NCI-H510A (cell line): Measurements from ENCODE around the gene CAGE1.
A peak's percentile ranks its signal among the peaks of the same experiment; 100 is the strongest.
"Not testable (repeated sequence)": the region's sequence is repeated elsewhere in the genome, so short reads cannot be mapped to it uniquely, and the experiment has no call there.

ENCODE experiments used
- DNase-seq: peaks from one replicate; lab custom pipeline; 2025; lab: John Stamatoyannopoulos, UW

CAGE1 gene

DNA sequence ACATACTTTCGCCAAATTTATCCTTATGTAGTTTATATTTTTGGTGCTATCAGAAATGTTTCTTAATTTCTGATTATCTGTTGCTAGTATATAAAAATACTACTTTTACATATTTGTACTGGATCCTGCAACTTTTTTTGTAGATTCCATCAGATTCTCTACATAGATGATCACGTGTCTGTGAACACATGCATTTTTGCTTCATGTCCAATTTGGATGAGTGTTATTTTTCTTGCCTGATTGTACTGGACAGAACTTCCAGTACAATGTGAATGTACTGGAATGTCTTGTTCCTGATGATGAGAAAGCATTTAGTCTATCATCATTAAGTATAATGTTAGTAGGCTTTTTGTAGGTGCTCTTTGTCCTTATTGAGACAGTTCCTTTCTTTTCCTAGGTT is 51.5 kb downstream of the CAGE1 start:
- DNase-seq = no peak

- no peak for DNase-seq
These were observed 54.0 kb downstream of the CAGE1 start for GRCh38 chr6:7335519-7335918.

- DNase-seq = no peak
These were observed 54.9 kb downstream of the CAGE1 start for GRCh38 chr6:7334685-7335084.

GRCh38 chr6:7332090-7332745 is 57.3 kb downstream of the CAGE1 start:
- DNase-seq = no peak

GRCh38 chr6:7331452-7331851 is 58.1 kb downstream of the CAGE1 start:
- no peak for DNase-seq

GRCh38 chr6:7328243-7328642 is 61.3 kb downstream of the CAGE1 start:
- no peak for DNase-seq

GRCh38 chr6:7325750-7326149 is 63.8 kb downstream of the CAGE1 start:
- DNase-seq = no peak

- no peak for DNase-seq
These were observed 65.0 kb downstream of the CAGE1 start for GRCh38 chr6:7324520-7324919.

DNA sequence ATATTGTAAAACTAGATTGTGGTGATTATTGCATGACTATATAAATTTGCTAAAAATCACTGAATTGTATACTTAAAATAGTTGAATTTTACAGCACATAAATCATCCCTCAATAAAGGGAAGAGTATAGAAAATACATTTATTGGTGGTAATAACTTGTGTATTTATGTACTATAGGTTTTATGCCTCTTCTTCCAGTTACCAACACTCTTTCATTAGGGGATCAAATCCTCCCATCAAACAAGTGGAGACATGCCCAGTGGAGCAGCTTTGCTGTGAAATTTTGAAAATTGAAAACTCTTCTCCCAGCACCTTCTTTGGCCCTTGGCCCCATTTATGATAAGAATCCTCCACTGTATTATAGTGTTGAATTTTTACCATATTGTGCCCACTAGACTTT is 66.5 kb downstream of the CAGE1 start:
- DNase-seq = no peak

GRCh38 chr6:7321866-7322265 is 67.7 kb downstream of the CAGE1 start:
- DNase-seq = not testable (repeated sequence)

- not testable (repeated sequence) for DNase-seq
These were observed 70.1 kb downstream of the CAGE1 start for GRCh38 chr6:7319406-7319805.

DNA sequence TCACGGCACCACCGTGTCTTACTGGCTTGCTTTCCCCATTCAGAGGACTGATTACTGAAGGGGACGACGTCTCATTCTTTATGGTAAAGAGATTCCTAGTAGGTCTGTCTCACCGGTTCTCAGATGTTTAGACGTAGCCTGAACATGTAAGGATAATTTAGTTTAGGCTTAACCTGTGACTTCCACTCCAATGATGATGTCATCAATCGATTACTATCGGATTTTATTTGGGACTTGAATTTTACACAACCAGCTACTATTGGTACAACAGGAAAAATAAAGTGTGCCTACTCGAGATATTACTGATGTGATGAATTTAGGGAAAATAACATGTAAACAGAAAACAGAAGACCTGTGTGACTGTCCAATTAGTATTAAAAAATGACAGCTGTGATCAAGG is 72.0 kb downstream of the CAGE1 start:
- no peak for DNase-seq

DNA sequence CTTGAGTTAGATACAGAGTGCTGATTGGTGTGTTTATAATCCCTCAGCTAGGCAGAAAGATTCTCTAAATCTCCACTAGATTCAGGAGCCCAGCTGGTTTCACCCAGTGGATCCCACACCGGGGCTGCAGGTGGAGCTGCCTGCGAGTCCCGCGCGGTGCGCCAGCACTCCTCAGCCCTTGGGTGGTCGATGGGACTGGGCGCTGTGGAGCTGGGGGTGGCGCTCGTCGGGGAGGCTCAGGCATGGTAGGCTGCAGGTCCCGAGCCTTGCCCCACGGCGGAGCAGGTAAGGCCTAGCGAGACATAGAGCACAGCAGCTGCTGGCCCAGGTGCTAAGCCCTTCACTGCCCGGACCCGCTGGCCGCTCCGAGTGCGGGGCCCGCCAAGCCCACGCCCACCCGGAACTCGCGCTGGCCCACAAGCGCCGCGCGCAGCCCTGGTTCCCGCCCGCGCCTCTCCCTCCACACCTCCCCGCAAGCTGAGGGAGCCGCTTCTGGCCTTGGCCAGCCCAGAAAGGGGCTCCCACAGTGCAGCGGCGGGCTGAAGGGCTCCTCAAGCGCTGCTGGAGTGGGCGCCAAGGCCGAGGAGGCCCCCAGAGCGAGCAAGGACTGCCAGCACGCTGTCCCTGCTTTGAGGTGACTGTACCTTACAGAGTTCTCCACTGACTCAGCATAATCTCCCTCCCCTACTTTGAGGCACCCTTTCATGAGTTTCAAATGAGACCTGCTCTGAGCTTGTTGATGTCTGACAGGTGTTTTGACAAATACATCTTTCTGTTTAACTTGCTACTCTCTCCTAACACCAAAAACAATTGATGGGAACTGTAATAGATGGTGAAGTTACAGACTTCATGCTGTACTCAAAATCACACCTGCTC is 72.6 kb downstream of the CAGE1 start:
- DNase-seq = no peak

DNA sequence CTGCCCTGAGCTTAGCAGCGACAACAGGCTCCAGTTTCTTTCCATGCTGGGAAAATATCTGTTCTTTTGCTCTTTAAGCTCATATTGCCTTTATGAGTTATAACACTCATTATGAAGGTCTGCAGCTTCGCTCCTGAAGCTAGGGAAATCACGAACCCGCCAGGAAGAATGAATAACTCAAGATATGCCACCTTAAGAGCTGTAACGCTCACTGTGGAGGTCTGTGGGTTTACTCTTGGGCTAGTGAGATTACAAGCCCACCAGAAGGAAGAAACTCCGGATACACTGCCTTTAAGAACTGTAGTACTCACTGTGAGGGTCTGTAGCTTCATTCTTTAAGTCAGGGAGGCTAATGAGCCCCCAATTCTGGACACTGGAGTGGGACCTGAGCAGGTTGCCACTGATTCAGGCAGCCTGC is 73.6 kb downstream of the CAGE1 start:
- DNase-seq = no peak

GRCh38 chr6:7315087-7315947 is 74.2 kb downstream of the CAGE1 start:
- DNase-seq = not testable (repeated sequence)

- DNase-seq = no peak
These were observed 75.1 kb downstream of the CAGE1 start for GRCh38 chr6:7314414-7314813.

GRCh38 chr6:7313505-7314165 is 75.9 kb downstream of the CAGE1 start:
- DNase-seq = no peak

DNA sequence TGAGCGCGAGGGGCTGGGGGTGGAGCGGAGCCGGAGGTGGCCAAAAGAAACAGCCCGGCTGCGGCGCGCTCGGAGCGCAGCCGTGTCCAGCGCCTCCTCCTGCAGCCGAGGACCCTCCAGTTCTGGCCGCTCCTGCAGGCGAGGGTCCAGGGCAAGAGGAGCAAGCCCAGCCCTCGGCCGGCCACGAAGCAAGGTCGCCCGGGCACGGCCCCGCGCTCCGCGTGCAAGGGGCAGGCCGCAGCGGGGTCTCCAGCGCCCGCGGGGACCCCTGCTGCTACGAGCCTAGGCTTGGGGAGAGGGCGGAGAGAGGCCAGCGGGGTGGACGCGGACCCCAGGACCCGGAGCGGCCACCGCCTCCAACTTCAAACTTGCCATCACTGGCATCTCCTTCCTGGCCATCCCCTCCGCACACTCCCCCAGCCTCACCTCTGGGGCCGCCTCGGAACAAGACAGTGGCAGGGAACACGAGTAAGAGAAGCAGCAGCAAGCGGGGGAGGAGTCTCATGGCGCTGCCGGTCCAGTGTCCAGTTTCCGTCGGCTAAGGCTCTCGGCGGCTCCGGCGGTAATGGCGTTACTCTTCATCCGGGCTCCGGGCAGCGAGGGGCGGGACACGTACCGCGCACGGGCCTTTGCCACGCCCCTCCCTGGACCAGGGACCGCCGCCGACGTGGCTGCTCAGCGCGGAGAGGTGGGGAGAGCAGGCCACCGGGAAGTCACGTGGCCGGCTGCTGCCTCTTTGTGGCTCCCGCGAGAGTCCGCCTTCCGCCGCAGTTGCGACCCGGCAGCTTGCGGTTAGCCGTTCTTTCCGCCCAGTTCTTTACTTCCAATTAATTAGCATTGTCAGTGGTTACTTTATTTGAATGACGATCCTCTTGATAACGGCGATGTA is 76.7 kb downstream of the CAGE1 start, which contains the start of gene SSR1:
Gene SSR1 (minus strand): TSS at position 584 of the 889 bp plus-strand sequence. CDS start 79 bp downstream, at position 505.
- peak; percentile 92 for DNase-seq

GRCh38 chr6:7311917-7312615 is 77.5 kb downstream of the CAGE1 start:
- DNase-seq = no peak

DNA sequence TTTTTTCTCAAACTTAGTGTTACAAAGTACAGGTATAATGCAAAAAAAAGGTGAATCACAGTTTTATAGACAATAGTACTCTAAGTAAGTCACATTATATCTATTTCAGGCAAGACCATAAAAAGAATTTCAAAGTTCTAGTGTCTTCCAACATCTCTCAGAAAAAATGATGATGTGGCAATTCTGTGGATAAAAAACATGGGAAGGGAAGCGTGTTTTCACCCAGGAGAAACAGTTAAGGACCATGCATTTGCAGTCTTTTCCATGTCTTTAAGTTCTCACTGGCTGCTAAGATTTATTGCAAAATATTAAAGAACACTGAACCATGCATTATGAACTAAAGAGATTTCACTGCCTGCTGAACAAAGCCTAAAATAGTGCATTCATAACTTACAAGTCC is 78.4 kb downstream of the CAGE1 start:
- no peak for DNase-seq
